ENCODE results near the gene MITF.

The MITF gene

DNA sequence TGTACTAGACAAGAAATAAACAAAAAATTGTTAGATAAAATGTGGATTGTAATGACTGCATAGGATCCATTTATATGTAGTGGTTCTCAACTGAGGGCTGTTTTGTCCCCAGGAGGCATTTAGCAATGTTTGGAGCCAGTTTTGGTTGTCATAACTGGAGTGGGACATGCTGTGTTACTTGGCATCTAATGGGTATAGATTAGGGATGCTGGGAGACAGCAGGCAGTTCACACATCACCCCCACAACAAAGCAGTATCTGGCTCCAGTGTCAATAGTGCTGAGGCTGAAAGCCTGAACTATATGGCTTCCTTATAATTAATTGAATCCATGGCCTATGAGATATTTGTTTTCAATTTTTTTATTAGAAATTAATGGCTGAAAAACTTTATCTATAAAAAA lies 188.3 kb downstream of the MITF start:
- Histone ChIP-seq H2BK12ac (ENCODE audit: low read length in 2 of 2) (no peak overlapping the region), H2BK15ac (ENCODE audit: low read depth, poor library complexity, severe bottlenecking) (no peak overlapping the region), H3K23ac (ENCODE audit: low read length in 2 of 2) (no peak overlapping the region), H3K36me3 (ENCODE audit: control insufficient read depth in 1 of 2, insufficient read depth in 2 of 2, low read depth in 1 of 2, low read length in 2 of 2) (peaks cover 0 to 4% of the 10 kb centered on the region in 2 experiments), H3K9ac (ENCODE audit: low read length) (no peak overlapping the region), H2BK120ac (ENCODE audit: low read depth, low read length) (no peak overlapping the region), H3K4me3 (ENCODE audit: insufficient read depth in 1 of 2, low read depth in 1 of 2, low read length in 2 of 2) (no peak overlapping the region), H2AK5ac (ENCODE audit: low read length, severe bottlenecking) (no peak overlapping the region), H4K8ac (ENCODE audit: low read length) (no peak overlapping the region), H2AFZ (ENCODE audit: low read depth, low read length) (no peak overlapping the region), H2BK5ac (ENCODE audit: low read depth, low read length, poor library complexity, severe bottlenecking) (no peak overlapping the region), H3K79me1 (replicated peaks; ENCODE audit: low read length, poor library complexity, severe bottlenecking) (peaks cover 34% of the 10 kb centered on the region), H3K4me1 (ENCODE audit: control insufficient read depth, insufficient read depth, low read depth, low read length) (peaks cover 1% of the 10 kb centered on the region), H3K9me3 (ENCODE audit: control insufficient read depth, low read length) (no peaks in the 10 kb centered on the region), H3K14ac (ENCODE audit: low read length in 2 of 2) (no peak overlapping the region), H4K91ac (ENCODE audit: low read length) (no peak overlapping the region), H3K18ac (ENCODE audit: low read depth in 1 of 2, low read length in 2 of 2) (no peak overlapping the region), H3K27ac (ENCODE audit: low read length, poor library complexity, severe bottlenecking) (no peak overlapping the region), H3K4me2 (ENCODE audit: low read length, poor library complexity, severe bottlenecking) (no peak overlapping the region), H3K4ac (ENCODE audit: low read depth in 1 of 2, low read length in 2 of 2) (no peak overlapping the region), H3K27me3 (ENCODE audit: control insufficient read depth in 1 of 2, insufficient read depth in 1 of 2, low read length in 2 of 2) (no peaks in the 10 kb centered on the region)
- DNase-seq: no peak

GRCh38 chr3:69929019-69929418 lies 189.8 kb downstream of the MITF start:
- Histone ChIP-seq H3K9me3 (ENCODE audit: control insufficient read depth, low read length) (no peaks in the 10 kb centered on the region), H3K4ac (ENCODE audit: low read depth in 1 of 2, low read length in 2 of 2) (no peak overlapping the region), H2BK5ac (ENCODE audit: low read depth, low read length, poor library complexity, severe bottlenecking) (no peak overlapping the region), H3K9ac (ENCODE audit: low read length) (no peak overlapping the region), H4K8ac (ENCODE audit: low read length) (no peak overlapping the region), H2AFZ (ENCODE audit: low read depth, low read length) (no peak overlapping the region), H2AK5ac (ENCODE audit: low read length, severe bottlenecking) (no peak overlapping the region), H3K14ac (ENCODE audit: low read length in 2 of 2) (no peak overlapping the region), H3K27ac (ENCODE audit: low read length, poor library complexity, severe bottlenecking) (no peak overlapping the region), H4K91ac (ENCODE audit: low read length) (no peak overlapping the region), H3K27me3 (ENCODE audit: control insufficient read depth in 1 of 2, insufficient read depth in 1 of 2, low read length in 2 of 2) (no peaks in the 10 kb centered on the region), H3K4me2 (ENCODE audit: low read length, poor library complexity, severe bottlenecking) (no peak overlapping the region), H3K4me3 (ENCODE audit: insufficient read depth in 1 of 2, low read depth in 1 of 2, low read length in 2 of 2) (no peak overlapping the region), H3K36me3 (ENCODE audit: control insufficient read depth in 1 of 2, insufficient read depth in 2 of 2, low read depth in 1 of 2, low read length in 2 of 2) (peaks cover 0 to 4% of the 10 kb centered on the region in 2 experiments), H2BK120ac (ENCODE audit: low read depth, low read length) (no peak overlapping the region), H3K79me1 (replicated peaks; ENCODE audit: low read length, poor library complexity, severe bottlenecking) (peaks cover 32% of the 10 kb centered on the region), H2BK12ac (ENCODE audit: low read length in 2 of 2) (no peak overlapping the region), H3K4me1 (ENCODE audit: control insufficient read depth, insufficient read depth, low read depth, low read length) (peaks cover 3% of the 10 kb centered on the region), H2BK15ac (ENCODE audit: low read depth, poor library complexity, severe bottlenecking) (no peak overlapping the region), H3K23ac (ENCODE audit: low read length in 2 of 2) (no peak overlapping the region), H3K18ac (ENCODE audit: low read depth in 1 of 2, low read length in 2 of 2) (no peak overlapping the region)
- 90% methylated on average over 4 of the region's 4 CpGs for WGBS
- no peak for DNase-seq

GRCh38 chr3:69930564-69930963 lies 191.3 kb downstream of the MITF start:
- Histone ChIP-seq H2BK15ac (ENCODE audit: low read depth, poor library complexity, severe bottlenecking) (no peak overlapping the region), H2BK120ac (ENCODE audit: low read depth, low read length) (no peak overlapping the region), H3K9me3 (ENCODE audit: control insufficient read depth, low read length) (no peaks in the 10 kb centered on the region), H3K9ac (ENCODE audit: low read length) (no peak overlapping the region), H2BK12ac (ENCODE audit: low read length in 2 of 2) (no peak overlapping the region), H3K18ac (ENCODE audit: low read depth in 1 of 2, low read length in 2 of 2) (no peak overlapping the region), H4K91ac (ENCODE audit: low read length) (no peak overlapping the region), H4K8ac (ENCODE audit: low read length) (no peak overlapping the region), H3K27ac (ENCODE audit: low read length, poor library complexity, severe bottlenecking) (no peak overlapping the region), H3K4me1 (ENCODE audit: control insufficient read depth, insufficient read depth, low read depth, low read length) (peaks cover 3% of the 10 kb centered on the region), H3K4ac (ENCODE audit: low read depth in 1 of 2, low read length in 2 of 2) (no peak overlapping the region), H3K36me3 (ENCODE audit: control insufficient read depth in 1 of 2, insufficient read depth in 2 of 2, low read depth in 1 of 2, low read length in 2 of 2) (peaks cover 0 to 4% of the 10 kb centered on the region in 2 experiments), H3K4me3 (ENCODE audit: insufficient read depth in 1 of 2, low read depth in 1 of 2, low read length in 2 of 2) (no peak overlapping the region), H3K79me1 (replicated peaks; ENCODE audit: low read length, poor library complexity, severe bottlenecking) (peaks cover 29% of the 10 kb centered on the region), H3K27me3 (ENCODE audit: control insufficient read depth in 1 of 2, insufficient read depth in 1 of 2, low read length in 2 of 2) (no peaks in the 10 kb centered on the region), H2AFZ (ENCODE audit: low read depth, low read length) (no peak overlapping the region), H3K4me2 (ENCODE audit: low read length, poor library complexity, severe bottlenecking) (no peak overlapping the region), H3K14ac (ENCODE audit: low read length in 2 of 2) (no peak overlapping the region), H2AK5ac (ENCODE audit: low read length, severe bottlenecking) (no peak overlapping the region), H3K23ac (ENCODE audit: low read length in 2 of 2) (no peak overlapping the region), H2BK5ac (ENCODE audit: low read depth, low read length, poor library complexity, severe bottlenecking) (no peak overlapping the region)
- DNase-seq: no peak
- 92% methylated on average over 2 of the region's 2 CpGs for WGBS

DNA sequence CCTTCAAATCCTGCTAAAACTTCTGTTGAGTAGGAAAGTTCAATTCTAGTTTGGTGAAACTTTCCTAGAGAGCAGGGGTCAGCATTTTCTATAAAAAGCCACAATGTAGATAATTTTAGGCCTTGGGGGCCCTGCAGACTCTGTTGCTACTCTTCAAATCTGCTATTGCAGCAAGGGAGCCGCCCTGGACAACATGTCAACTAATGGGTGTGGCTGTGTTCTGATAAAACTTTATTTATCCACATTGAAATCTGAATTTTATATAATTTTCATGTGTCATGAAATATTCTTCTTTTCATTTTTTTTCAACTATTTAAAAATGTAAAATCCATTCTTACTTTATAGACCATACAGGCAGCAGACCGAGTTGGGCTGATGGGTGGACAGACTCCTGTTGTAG lies 192.8 kb downstream of the MITF start:
- Histone ChIP-seq H3K23ac (ENCODE audit: low read length in 2 of 2) (no peak overlapping the region), H3K9ac (ENCODE audit: low read length) (no peak overlapping the region), H3K4ac (ENCODE audit: low read depth in 1 of 2, low read length in 2 of 2) (no peak overlapping the region), H4K91ac (ENCODE audit: low read length) (no peak overlapping the region), H3K79me1 (replicated peaks; ENCODE audit: low read length, poor library complexity, severe bottlenecking) (peaks cover 20% of the 10 kb centered on the region), H2BK120ac (ENCODE audit: low read depth, low read length) (no peak overlapping the region), H2BK15ac (ENCODE audit: low read depth, poor library complexity, severe bottlenecking) (no peak overlapping the region), H3K4me1 (ENCODE audit: control insufficient read depth, insufficient read depth, low read depth, low read length) (peaks cover 2% of the 10 kb centered on the region), H3K14ac (ENCODE audit: low read length in 2 of 2) (no peak overlapping the region), H2BK12ac (ENCODE audit: low read length in 2 of 2) (no peak overlapping the region), H3K27me3 (ENCODE audit: control insufficient read depth in 1 of 2, insufficient read depth in 1 of 2, low read length in 2 of 2) (no peaks in the 10 kb centered on the region), H2BK5ac (ENCODE audit: low read depth, low read length, poor library complexity, severe bottlenecking) (no peak overlapping the region), H3K27ac (ENCODE audit: low read length, poor library complexity, severe bottlenecking) (no peak overlapping the region), H3K9me3 (ENCODE audit: control insufficient read depth, low read length) (no peaks in the 10 kb centered on the region), H3K36me3 (ENCODE audit: control insufficient read depth in 1 of 2, insufficient read depth in 2 of 2, low read depth in 1 of 2, low read length in 2 of 2) (peaks cover 0 to 4% of the 10 kb centered on the region in 2 experiments), H3K4me2 (ENCODE audit: low read length, poor library complexity, severe bottlenecking) (no peak overlapping the region), H4K8ac (ENCODE audit: low read length) (no peak overlapping the region), H2AK5ac (ENCODE audit: low read length, severe bottlenecking) (no peak overlapping the region), H3K4me3 (ENCODE audit: insufficient read depth in 1 of 2, low read depth in 1 of 2, low read length in 2 of 2) (no peak overlapping the region), H2AFZ (ENCODE audit: low read depth, low read length) (no peak overlapping the region), H3K18ac (ENCODE audit: low read depth in 1 of 2, low read length in 2 of 2) (no peak overlapping the region)
- DNase-seq: no peak
- WGBS: 67% methylated on average over 1 of the region's 2 CpGs
